Measurements from ENCODE around the gene FBXO4. TPM values are rescaled to one million over a fixed set of nuclear protein-coding genes. Genes with fewer than 3 reads are reported as not detected.

FBXO4 gene
- total and polyA plus RNA-seq, 5 donors, result 3.8 to 6.6 (median 4.1) TPM

DNA sequence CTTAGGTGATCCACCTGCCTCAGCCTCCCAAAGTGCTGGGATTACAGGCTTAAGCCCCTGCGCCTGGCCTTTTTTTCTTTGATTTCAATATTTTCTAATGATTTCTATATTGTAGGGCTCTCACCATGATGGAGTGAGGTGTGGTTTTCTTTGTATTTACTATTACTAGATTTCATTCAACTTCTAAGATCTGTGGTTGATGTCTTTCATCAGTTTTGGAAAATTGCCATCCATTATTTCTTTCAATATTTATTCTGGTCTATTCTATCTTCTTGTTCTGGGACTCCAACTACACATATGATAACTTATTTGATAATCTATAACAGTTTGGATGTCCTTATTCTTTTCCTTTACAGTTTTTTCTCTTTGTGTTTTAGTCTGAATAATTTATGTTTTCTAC lies 31.9 kb downstream of the FBXO4 start:
- peaks cover 6% of the 10 kb centered on the region for H3K9me3 ChIP-seq (ENCODE audit: control insufficient read depth, low read length)
- no peak for DNase-seq
- no peaks in the 10 kb centered on the region for H3K4me1 ChIP-seq (ENCODE audit: control insufficient read depth, insufficient read depth, low read length)
- ATAC-seq, result no peak
- H3K27ac ChIP-seq (ENCODE audit: low read length), result no peak overlapping the region
- WGBS, result 100% methylated on average over 1 of the region's 1 CpG
- intact Hi-C loops (cut with DNase I), result no loop called here
- H3K27me3 ChIP-seq (ENCODE audit: control insufficient read depth, insufficient read depth), result no peaks in the 10 kb centered on the region
- no peak overlapping the region for H3K4me3 ChIP-seq (ENCODE audit: low read length)

DNA sequence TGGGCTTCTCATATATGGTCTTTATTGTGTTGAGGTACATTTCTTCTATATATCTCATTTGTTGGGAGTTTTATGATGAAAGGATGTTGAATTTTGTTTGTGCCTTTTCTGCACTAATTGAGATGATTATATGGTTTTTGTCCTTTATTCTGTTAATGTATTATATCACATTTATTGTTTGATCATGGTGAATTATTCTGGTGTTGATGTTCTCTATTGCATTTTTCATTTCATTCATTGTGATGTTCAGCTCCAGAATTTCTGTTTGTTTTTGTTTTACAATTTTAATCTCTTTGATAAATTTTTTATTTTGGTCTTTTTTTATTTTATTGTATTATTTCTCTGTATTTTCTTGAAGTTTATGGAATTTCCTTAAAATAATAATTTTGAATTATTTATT lies 35.4 kb downstream of the FBXO4 start:
- H3K4me3 ChIP-seq (ENCODE audit: low read length), result no peak overlapping the region
- peaks cover 6% of the 10 kb centered on the region for H3K9me3 ChIP-seq (ENCODE audit: control insufficient read depth, low read length)
- DNase-seq (no peak), ATAC-seq (no peak)
- H3K4me1 ChIP-seq (ENCODE audit: control insufficient read depth, insufficient read depth, low read length), result no peaks in the 10 kb centered on the region
- H3K27ac ChIP-seq (ENCODE audit: low read length), result no peak overlapping the region
- intact Hi-C loops (cut with DNase I), result no loop called here
- H3K27me3 ChIP-seq (ENCODE audit: control insufficient read depth, insufficient read depth), result no peaks in the 10 kb centered on the region

DNA sequence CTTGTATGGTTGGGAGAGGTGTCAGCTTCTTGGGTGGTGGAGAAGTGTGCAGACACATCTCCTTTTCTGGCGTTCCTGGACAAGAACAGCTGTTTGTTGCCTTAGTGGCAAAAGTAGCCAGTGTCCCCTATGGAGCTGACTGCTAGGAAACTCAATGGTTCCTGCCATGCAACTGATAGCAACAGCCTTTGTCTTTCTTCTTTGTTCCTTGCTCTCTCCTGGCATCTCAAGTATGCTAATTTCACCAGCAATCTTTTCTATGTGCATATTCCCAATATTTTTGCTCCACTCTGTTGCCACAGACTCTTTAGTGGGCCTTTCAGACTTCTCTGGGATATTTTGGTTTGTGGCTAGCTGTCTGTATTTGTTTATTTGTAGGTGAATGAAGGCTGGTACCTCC lies 36.7 kb downstream of the FBXO4 start:
- intact Hi-C loops (cut with DNase I), result no loop called here
- no peaks in the 10 kb centered on the region for H3K27me3 ChIP-seq (ENCODE audit: control insufficient read depth, insufficient read depth)
- H3K4me3 ChIP-seq (ENCODE audit: low read length), result no peak overlapping the region
- DNase-seq (no peak), ATAC-seq (no peak)
- H3K4me1 ChIP-seq (ENCODE audit: control insufficient read depth, insufficient read depth, low read length), result no peaks in the 10 kb centered on the region
- H3K9me3 ChIP-seq (ENCODE audit: control insufficient read depth, low read length), result peaks cover 6% of the 10 kb centered on the region
- 84% methylated on average over 1 of the region's 1 CpG for WGBS
- H3K27ac ChIP-seq (ENCODE audit: low read length), result no peak overlapping the region

- WGBS, result 72% methylated on average over 3 of the region's 3 CpGs
- Histone ChIP-seq H3K9me3 (ENCODE audit: control insufficient read depth, low read length) (peaks cover 6% of the 10 kb centered on the region), H3K27me3 (ENCODE audit: control insufficient read depth, insufficient read depth) (no peaks in the 10 kb centered on the region), H3K4me3 (ENCODE audit: low read length) (no peak overlapping the region), H3K4me1 (ENCODE audit: control insufficient read depth, insufficient read depth, low read length) (no peaks in the 10 kb centered on the region), H3K27ac (ENCODE audit: low read length) (no peak overlapping the region)
- ATAC-seq, result no peak
- intact Hi-C loops (cut with DNase I), result no loop called here
- DNase-seq, result no peak
Measured at GRCh38 chr5:41962491-41962890, 37.4 kb downstream of the FBXO4 start.

GRCh38 chr5:41966401-41967105 lies 41.5 kb downstream of the FBXO4 start:
- ATAC-seq, result no peak
- no peaks in the 10 kb centered on the region for H3K4me1 ChIP-seq (ENCODE audit: control insufficient read depth, insufficient read depth, low read length)
- intact Hi-C loops (cut with DNase I), result no loop called here

DNA sequence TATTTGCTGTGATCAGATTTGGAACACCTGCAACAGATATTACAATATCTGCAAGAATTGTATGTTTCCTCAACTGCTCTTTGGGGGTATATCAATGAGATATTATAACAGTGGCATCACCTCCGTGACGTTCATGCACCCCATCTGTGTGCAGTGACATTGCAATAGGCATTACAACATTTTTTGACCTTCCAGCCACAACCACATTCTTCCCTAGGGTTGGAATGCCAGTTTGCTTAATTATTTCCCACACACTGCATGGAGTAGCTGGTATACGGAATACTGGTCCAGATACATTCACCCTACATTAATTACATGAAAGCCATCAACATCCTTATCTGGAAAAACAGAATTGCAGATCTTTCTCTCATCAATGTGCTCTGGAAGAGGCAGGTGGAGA lies 42.3 kb downstream of the FBXO4 start:
- 80% methylated on average over 3 of the region's 3 CpGs for WGBS
- H3K9me3 ChIP-seq (ENCODE audit: control insufficient read depth, low read length), result no peaks in the 10 kb centered on the region
- H3K27me3 ChIP-seq (ENCODE audit: control insufficient read depth, insufficient read depth), result no peaks in the 10 kb centered on the region
- H3K27ac ChIP-seq (ENCODE audit: low read length), result no peak overlapping the region
- no peaks in the 10 kb centered on the region for H3K4me1 ChIP-seq (ENCODE audit: control insufficient read depth, insufficient read depth, low read length)
- DNase-seq (no peak), ATAC-seq (no peak)
- no peak overlapping the region for H3K4me3 ChIP-seq (ENCODE audit: low read length)
- intact Hi-C loops (cut with DNase I), result no loop called here

More at GRCh38 chr5:41966401-41967105, 41.5 kb downstream of the FBXO4 start:
- Histone ChIP-seq H3K4me3 (ENCODE audit: low read length) (no peak overlapping the region), H3K27me3 (ENCODE audit: control insufficient read depth, insufficient read depth) (no peaks in the 10 kb centered on the region), H3K27ac (ENCODE audit: low read length) (no peak overlapping the region), H3K9me3 (ENCODE audit: control insufficient read depth, low read length) (no peaks in the 10 kb centered on the region)
- WGBS, result 82% methylated on average over 6 of the region's 6 CpGs
- no peak for DNase-seq

DNA sequence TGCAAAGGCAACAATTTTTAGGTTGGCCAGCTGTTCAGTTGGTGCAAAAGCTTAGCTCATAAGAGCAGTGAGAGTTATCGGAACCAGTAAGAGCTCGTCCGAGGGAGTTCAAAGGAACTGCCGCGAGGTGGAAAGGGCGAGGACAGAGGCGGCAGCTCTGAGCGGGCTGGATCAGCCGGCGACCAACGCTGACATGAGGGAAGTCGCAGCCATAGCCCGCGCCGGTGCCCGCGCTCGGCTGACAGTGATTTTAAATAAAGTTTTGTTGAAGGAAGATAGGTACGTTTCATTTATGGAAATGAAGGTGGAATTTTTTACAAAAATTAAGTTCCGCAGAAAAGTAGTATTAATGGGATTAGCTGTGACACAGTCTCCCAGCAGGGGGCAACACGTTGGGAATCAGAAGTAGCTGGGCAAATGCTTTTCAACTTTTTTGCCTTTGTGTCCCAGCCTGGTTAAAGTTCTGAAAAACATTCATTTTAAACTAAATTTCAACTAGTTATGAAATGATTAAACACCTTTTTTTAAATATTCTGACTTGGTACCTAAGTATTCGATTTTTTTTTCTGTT lies 43.2 kb downstream of the FBXO4 start:
- Histone ChIP-seq H3K9me3 (ENCODE audit: control insufficient read depth, low read length) (no peaks in the 10 kb centered on the region), H3K27me3 (ENCODE audit: control insufficient read depth, insufficient read depth) (no peaks in the 10 kb centered on the region), H3K27ac (ENCODE audit: low read length) (no peak overlapping the region), H3K4me1 (ENCODE audit: control insufficient read depth, insufficient read depth, low read length) (no peaks in the 10 kb centered on the region), H3K4me3 (ENCODE audit: low read length) (no peak overlapping the region)
- no peak for DNase-seq
- intact Hi-C loops (cut with DNase I), result no loop called here
- WGBS, result 87% methylated on average over 22 of the region's 22 CpGs
- ATAC-seq, result no peak

DNA sequence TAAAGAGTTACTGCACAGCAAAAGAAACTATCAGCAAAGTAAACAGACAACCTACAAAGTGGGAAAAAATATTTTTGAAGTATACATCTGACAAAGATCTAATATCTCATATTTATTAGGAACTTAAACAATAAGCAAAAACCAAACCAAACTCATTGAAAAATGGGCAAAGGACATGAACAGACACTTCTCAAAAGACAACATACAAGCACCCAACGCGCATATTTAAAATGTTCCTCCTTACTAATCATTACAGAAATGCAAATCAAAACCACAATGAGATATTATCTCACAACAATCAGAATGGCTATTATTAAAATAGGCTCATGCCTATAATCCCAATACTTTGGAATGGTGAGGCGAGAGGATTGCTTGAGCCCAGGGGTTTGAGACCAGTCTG lies 48.0 kb downstream of the FBXO4 start:
- ATAC-seq (no peak), DNase-seq (no peak)
- Histone ChIP-seq H3K27me3 (ENCODE audit: control insufficient read depth, insufficient read depth) (no peaks in the 10 kb centered on the region), H3K4me3 (ENCODE audit: low read length) (no peak overlapping the region), H3K9me3 (ENCODE audit: control insufficient read depth, low read length) (no peaks in the 10 kb centered on the region), H3K4me1 (ENCODE audit: control insufficient read depth, insufficient read depth, low read length) (no peaks in the 10 kb centered on the region), H3K27ac (ENCODE audit: low read length) (no peak overlapping the region)
- 94% methylated on average over 3 of the region's 3 CpGs for WGBS
- intact Hi-C loops (cut with DNase I), result no loop called here

- DNase-seq (no peak), ATAC-seq (no peak)
- Histone ChIP-seq H3K4me1 (ENCODE audit: control insufficient read depth, insufficient read depth, low read length) (no peaks in the 10 kb centered on the region), H3K27me3 (ENCODE audit: control insufficient read depth, insufficient read depth) (no peaks in the 10 kb centered on the region), H3K4me3 (ENCODE audit: low read length) (no peak overlapping the region), H3K27ac (ENCODE audit: low read length) (no peak overlapping the region), H3K9me3 (ENCODE audit: control insufficient read depth, low read length) (no peaks in the 10 kb centered on the region)
- intact Hi-C loops (cut with DNase I), result no loop called here
- 52% methylated on average over 2 of the region's 2 CpGs for WGBS
Measured at GRCh38 chr5:41973887-41974286, 48.8 kb downstream of the FBXO4 start.

GRCh38 chr5:41978676-41979075 lies 53.6 kb downstream of the FBXO4 start:
- DNase-seq, result no peak
- H3K4me3 ChIP-seq (ENCODE audit: low read length), result no peak overlapping the region
- 92% methylated on average over 1 of the region's 1 CpG for WGBS
- no peak overlapping the region for H3K27ac ChIP-seq (ENCODE audit: low read length)
- H3K4me1 ChIP-seq (ENCODE audit: control insufficient read depth, insufficient read depth, low read length), result no peaks in the 10 kb centered on the region
- intact Hi-C loops (cut with DNase I), result no loop called here
- ATAC-seq, result no peak
- H3K27me3 ChIP-seq (ENCODE audit: control insufficient read depth, insufficient read depth), result no peaks in the 10 kb centered on the region
- H3K9me3 ChIP-seq (ENCODE audit: control insufficient read depth, low read length), result no peaks in the 10 kb centered on the region

GRCh38 chr5:41980396-41980795 lies 55.3 kb downstream of the FBXO4 start:
- no peaks in the 10 kb centered on the region for H3K4me1 ChIP-seq (ENCODE audit: control insufficient read depth, insufficient read depth, low read length)
- DNase-seq (no peak), ATAC-seq (no peak)
- H3K27ac ChIP-seq (ENCODE audit: low read length), result no peak overlapping the region
- intact Hi-C loops (cut with DNase I), result no loop called here
- no peak overlapping the region for H3K4me3 ChIP-seq (ENCODE audit: low read length)
- H3K27me3 ChIP-seq (ENCODE audit: control insufficient read depth, insufficient read depth), result no peaks in the 10 kb centered on the region
- no peaks in the 10 kb centered on the region for H3K9me3 ChIP-seq (ENCODE audit: control insufficient read depth, low read length)
- WGBS, result 50% methylated on average over 2 of the region's 2 CpGs

- no peak overlapping the region for H3K4me3 ChIP-seq (ENCODE audit: low read length)
- intact Hi-C loops (cut with DNase I), result no loop called here
- H3K27me3 ChIP-seq (ENCODE audit: control insufficient read depth, insufficient read depth), result no peaks in the 10 kb centered on the region
- H3K27ac ChIP-seq (ENCODE audit: low read length), result no peak overlapping the region
- DNase-seq (no peak), ATAC-seq (no peak)
- H3K4me1 ChIP-seq (ENCODE audit: control insufficient read depth, insufficient read depth, low read length), result no peaks in the 10 kb centered on the region
- H3K9me3 ChIP-seq (ENCODE audit: control insufficient read depth, low read length), result no peaks in the 10 kb centered on the region
Measured at GRCh38 chr5:41980870-41981269, 55.8 kb downstream of the FBXO4 start.

Measured in right cardiac atrium (tissue), 5 donors.